Activated T-helper 1 cell treated with Interleukin-2 at 50 U/mL for 16 hours (primary cell): ENCODE results near the gene RPH3AL.
"Not testable (repeated sequence)": the region's sequence is repeated elsewhere in the genome, so short reads cannot be mapped to it uniquely, and the experiment has no call there.

Experiments used
- DNase-seq: peaks from one replicate; pipeline ENCODE4 v3.0.0-alpha.2; 2020; ENCODE audit warnings: low read depth

RPH3AL gene

GRCh38 chr17:320139-320538, 32.5 kb downstream of the RPH3AL start:
- DNase-seq = no peak

GRCh38 chr17:319266-319665, 33.3 kb downstream of the RPH3AL start:
- DNase-seq = no peak

- DNase-seq = not testable (repeated sequence)
Measured at GRCh38 chr17:317070-317469, 35.5 kb downstream of the RPH3AL start.

DNA sequence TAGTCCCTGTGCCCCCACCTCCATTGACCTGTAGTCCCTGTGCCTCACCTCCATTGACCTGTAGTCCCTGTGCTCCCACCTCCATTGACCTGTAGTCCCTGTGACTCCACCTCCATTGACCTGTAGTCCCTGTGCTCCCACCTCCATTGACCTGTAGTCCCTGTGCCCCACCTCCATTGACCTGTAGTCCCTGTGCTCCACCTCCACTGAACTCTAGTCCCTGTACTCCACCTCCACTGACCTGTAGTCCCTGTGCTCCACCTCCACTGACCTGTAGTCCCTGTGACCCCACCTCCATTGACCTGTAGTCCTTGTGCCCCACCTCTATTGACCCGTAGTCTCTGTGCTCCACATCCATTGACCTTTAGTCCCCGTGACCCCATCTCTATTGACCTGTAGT, 37.2 kb downstream of the RPH3AL start:
- DNase-seq = not testable (repeated sequence)

GRCh38 chr17:314614-314944, 38.0 kb downstream of the RPH3AL start:
- not testable (repeated sequence) for DNase-seq

DNA sequence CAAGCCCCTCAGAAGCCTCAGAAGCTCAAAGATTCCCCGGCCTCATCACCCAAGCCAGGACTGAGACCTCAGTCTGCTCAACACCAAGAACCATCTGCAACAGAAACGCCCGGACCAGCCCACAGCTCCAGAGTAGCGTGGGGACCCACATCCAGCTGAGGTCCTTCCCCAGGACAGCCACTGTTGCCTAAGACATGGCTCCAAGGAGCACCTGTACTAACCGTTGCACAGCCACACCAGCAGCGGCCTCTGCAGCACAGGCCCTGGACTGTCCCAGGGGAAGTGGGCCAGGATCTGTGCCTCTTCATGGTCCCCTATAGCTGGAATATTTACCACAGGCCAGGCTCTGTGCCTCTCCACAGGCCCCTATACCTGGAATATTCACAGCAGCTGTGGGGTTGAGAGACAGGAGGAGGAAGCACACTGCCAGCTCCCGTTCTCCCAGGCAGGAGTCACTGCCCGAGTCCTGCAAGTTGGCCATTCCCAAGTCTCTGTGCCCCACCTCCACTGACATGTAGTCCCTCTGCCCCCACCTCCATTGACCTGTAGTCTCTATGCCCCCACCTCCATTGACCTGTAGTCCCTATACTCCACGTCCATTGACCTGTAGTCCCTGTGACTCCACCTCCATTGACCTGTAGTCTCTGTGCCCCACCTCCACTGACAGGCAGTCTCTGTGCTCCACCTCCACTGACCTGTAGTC, 38.5 kb downstream of the RPH3AL start:
- no peak for DNase-seq

GRCh38 chr17:313231-313630, 39.4 kb downstream of the RPH3AL start:
- DNase-seq = no peak

DNA sequence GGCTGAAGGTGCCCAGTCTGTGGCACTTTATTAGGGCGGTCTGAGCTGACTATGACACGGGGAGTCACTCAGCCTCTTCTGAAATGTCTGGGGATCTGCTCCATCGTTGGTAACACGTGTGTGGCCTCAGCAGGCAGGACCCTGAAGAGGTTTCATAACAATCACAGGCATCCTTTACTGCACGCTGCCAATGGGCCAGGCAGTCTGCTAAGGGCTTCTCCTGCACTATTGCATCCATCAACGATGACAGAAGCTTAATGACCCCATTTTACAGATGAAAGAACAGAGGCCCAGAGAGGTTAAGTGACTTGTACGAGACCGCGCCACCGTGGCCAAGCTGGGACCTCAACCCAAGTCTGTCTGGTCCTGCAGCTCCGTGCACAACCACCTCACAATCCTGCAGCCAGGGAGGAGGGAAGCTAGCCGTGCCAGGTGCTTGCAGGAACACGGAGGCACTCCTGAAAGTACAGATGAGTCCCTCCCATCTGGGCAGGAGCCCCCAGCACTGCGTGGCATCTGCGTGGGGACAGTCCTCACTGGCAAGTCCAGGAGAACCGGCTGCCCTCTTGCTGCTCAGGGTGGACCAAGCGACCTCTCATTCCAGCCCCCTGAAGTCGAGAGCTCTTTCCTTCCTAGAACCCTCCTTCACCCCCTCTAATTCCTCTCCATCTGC, 40.0 kb downstream of the RPH3AL start:
- no peak for DNase-seq

GRCh38 chr17:311119-311782, 41.4 kb downstream of the RPH3AL start:
- no peak for DNase-seq

DNA sequence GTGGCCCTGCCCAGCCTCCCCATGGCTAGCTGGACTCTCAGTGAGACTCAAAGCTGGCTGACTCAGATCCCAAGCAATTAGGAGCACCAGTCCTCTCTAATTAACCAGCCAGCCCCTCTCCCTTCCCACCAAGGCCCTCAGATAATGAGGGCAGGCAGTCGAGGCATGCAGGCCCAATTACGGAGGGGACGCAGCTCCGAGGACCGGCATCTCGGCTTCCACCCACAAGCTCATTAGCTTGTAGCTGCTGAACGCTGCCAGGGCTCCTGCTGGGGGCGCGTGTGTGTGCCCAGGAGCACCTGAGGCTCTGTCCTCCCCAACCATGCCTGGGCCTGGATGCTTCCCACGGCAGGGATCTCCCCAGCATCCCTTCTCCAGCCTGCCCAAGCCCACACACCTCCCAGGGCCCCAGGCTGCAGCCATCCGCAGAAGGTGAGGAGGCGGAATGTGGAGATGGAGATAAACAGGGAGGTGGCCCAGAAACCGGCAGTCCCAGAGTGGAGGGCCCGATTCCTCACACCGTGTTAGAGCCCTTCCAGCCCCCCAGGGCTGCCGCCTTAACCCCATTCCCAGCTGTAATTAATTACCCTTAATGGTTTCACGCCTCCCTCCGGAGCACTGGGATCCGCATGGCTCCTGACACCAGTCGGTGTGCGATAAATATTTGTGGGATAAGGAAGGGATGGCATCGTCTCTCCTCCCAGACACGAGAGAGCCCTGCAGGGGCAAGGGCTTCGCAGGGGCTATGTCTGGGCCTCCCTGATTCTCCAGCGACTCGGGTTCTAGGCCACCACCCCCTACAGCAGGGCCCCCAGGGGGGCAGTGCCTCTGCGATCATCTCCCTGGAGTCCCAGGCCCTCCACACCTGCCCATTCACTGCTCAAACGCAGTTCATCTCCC, 42.2 kb downstream of the RPH3AL start:
- no peak for DNase-seq

DNA sequence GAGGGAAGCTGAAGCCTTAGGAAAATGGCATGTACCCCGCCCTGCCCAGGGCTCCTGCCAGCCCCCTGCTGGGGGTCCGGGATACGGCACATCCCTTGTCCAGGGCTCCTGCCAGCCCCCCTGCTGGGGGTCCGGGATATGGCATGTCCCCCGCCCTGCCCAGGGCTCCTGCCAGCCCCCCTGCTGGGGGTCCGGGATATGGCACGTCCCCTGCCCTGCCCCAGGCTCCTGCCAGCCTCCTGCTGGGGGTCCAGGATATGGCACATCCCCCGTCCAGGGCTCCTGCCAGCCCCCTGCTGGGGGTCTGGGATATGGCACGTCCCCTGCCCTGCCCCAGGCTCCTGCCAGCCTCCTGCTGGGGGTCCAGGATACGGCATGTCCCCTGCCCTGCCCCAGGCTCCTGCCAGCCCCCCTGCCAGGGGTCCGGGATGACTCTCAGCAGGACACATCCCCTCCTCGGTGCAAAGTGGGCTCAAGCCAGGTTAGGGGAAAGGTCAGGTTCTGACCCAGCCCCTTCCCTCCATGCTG, 43.2 kb downstream of the RPH3AL start:
- DNase-seq = no peak

GRCh38 chr17:307741-308507, 44.7 kb downstream of the RPH3AL start:
- DNase-seq = no peak

DNA sequence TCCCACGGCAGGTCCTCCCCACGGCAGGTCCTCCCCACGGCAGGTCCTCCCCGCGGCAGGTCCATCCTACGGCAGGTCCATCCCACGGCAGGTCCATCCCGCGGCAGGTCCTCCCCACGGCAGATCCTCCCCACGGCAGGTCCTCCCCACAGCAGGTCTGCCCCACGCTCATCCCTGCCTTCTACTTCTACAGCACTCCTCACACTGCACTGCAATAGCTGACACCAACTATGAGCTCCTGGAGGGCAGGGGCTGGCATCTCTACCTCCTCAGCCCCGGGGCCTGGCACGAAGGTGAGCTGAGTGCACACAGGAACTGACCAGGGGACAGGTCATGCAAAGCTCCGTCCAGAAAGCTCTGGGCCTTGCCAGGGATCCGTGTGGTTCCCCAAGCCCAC, 45.3 kb downstream of the RPH3AL start:
- DNase-seq = no peak

GRCh38 chr17:306536-307294, 45.9 kb downstream of the RPH3AL start:
- DNase-seq = no peak

- DNase-seq = no peak
Measured at GRCh38 chr17:306116-306515, 46.5 kb downstream of the RPH3AL start.

DNA sequence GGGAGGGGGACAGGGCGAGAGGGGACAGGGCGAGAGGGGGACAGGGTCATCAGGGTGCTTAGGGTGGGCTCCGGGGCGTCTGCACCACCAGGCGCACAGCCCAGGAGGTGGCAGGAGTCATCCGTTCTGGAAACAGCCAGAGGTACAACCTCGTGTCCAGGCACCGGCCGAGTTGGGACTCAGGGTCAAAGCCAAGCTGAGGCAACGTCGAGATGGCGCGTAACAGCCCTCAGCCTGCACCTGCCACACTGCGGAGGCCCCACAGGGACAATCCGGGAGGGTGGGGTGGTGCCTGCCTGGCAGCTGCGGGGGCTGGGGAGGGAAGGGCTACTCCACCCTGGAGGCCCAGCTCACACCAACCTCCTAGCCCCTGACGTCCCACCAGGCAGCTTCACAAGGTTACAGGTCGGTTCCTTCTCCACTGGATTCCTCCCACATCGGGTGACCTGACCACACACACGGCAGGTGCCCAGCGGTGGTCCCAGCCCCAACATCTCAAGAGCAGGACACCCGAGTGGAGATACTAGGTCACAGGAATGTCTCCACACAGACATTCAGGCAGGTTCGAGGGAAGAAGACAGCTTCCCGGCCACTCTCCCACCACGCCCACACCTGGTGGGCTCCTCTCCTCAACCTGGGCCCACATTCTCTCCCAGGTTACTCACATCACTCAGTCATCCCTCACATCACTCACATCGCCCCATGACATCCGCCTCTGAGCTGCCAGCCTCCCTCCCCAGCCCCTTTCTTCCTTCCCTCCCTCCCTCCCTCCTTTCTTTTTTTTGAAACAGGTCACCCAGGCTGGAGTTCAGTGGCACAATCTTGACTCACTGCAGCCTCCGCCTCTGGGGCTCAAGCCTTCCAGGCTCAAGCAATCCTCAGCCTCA, 47.3 kb downstream of the RPH3AL start:
- DNase-seq = no peak

DNA sequence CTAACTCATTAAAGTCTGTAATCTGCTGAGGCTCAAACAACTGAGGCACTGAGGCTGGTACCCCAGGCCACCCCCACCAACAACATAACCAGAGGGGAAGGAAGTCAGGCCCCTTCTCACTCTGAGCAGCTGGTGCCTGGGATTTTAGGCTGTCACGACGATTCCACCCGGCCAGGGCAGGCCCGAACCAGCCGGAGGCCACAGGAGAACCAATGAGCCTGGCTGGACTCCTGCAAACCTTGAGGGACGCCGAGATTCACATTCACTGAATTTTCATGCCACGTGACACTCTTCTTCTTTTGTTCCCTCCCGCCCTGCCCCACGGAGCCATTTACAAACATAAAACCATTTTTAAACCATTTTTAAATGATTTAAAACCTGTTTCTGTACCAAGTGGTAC, 48.1 kb downstream of the RPH3AL start:
- DNase-seq = no peak

DNA sequence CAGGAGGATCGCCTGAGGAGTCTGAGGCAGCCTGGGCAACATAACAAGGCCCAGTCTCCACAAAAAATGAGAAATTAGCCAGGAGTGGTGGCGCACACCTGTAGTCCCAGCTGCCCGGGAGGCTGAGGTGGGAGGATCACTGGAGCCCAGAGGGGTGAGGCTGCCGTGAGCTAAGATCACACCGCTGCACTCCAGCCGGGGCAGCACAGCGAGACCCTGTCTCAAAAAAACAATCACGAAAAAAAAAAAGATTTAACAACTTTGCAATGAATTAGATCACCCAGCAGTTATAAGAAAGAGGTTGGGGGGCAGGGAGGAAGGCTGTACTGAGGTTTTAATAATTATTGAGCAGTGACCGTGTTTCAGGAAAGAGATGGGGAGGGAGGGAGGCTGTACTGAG, 49.4 kb downstream of the RPH3AL start:
- no peak for DNase-seq

DNA sequence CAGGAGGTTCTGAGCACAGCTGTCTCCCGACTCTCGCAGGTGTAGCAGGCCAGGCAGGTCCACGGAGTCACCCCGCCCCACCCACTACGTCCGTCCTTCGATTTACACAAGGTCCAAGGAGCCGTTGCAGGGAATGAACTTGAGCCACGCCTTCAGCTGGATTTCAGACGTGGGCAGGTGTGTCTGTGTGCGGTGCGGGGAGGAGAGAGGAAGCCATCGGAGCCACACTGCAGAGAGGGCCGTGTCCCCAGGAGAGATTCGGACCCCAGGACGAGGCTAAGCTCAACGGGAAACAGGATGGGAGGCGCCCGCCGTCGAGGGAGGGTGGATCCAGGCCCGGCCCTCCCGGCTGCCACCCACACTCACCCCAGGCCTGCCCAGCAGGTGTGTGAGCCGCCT, 50.3 kb downstream of the RPH3AL start:
- no peak for DNase-seq
